NCI-H526 (cell line): ENCODE results near the gene TRIM14.
"Not testable (repeated sequence)": the region's sequence is repeated elsewhere in the genome, so short reads cannot be mapped to it uniquely, and the experiment has no call there.

Experiments used
- DNase-seq, 2 experiments: peaks; one replicate each; lab custom pipeline; 2025; lab: John Stamatoyannopoulos, UW

The TRIM14 gene

DNA sequence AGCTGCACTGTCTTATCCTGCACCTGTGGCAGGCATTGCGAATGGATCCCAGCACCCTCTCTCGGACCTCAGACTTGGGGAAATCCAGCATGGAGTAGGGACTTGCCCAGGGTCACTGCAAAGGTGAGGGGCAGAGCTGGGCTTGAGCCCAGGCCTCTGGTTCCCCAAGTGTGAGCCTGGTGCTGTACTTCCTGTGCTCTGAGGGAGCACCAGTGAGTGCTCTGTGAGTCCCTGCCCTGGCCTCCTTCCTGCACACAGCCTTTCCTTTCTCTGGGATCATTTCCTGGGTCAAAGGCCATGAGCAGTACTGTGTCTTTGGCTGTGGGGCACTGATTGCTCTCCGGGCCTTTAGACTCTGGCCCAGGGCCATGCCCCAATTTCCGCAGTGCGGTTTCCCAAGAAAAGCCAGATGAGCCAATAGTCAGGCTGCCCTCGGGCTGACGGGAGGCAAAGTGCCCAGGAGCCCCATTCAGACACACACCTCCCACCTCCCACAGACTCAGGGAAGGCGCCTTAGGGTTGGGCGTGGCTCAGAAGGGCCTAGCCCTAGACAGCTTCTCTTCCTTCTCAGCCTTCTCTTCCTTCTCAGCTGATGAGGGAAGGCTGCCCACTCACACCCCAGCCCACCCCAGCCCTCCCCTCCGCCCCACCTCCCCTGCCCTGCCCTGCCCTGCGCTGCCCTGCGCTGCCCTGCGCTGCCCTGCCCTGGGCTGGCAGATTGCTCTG lies 23.3 kb upstream of the TRIM14 start:
- no peak for DNase-seq

DNA sequence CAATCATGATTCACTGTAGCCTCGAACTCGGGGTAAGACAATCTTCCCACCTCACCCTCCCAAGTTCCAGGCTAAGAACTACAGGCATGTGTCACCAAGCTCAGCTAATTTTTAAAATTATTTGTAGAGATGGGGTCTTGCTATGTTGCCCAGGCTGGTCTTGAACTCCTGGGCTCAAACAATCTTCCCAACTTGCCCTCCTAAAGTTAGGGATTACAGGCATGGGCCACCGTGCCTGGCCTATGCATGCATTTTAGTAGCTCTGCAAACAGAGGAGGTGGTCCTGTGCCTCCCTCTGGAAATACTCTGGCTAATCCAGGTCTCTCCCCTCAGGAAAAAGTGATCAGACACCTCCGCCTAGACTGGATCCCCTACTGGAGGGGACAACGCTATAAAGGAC lies 21.5 kb upstream of the TRIM14 start:
- DNase-seq, result no peak

DNA sequence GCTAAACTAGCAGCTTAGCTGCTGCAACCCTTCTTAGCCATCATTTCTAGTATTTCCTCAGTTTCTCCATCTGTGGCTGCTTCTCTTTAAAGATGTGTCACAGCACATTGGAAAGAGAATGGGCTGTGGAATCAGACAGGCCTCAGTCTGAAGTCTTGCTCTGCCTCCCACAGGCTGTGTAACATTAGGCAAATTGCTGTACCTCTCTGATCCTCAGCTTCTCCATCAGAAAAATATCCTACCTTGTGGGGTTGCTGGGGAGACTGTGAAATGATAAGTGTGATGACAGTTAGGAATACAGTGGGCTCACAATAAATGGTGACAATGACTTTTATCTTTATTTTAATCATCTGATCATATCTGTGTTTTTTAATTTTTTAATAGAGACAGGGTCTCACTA lies 17.5 kb upstream of the TRIM14 start:
- DNase-seq, result no peak

DNA sequence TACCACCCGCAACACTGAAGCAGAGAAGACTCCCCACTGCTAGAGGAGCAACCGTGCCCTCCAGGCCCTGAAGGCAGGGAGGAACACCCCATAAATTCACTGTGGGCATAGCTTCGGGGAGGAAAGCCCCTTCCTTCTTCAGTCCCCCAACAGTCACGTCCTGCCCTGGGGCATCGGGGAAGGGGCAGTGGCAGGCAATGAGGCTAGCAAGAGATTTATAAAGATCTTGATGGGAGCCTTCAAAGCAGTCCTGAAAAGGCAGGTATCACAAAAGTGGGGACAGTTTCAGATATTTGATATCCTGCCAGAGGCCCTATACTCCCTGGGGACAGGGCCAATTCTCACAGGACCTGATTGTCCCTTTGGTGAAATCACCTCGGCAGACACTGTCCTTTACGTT lies 16.9 kb upstream of the TRIM14 start:
- DNase-seq, result no peak

DNA sequence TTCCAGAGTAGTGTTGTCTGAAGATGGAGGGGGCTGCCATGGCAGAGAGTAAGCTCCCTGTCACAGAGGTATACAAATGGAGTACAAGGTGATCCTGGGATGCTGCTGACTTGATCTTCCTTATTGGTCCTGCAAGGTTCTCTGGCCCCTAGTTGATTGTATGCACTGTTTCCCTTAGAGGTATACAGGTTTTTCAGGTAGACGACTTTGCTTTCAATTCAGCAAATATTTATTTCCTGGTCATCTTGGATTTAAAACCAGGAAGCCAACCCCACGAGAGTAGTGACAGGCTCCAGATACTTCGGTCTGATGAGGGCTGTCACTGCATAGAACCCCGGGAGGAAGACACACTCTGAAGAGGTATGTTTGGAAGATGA lies 16.5 kb upstream of the TRIM14 start:
- no peak for DNase-seq

DNA sequence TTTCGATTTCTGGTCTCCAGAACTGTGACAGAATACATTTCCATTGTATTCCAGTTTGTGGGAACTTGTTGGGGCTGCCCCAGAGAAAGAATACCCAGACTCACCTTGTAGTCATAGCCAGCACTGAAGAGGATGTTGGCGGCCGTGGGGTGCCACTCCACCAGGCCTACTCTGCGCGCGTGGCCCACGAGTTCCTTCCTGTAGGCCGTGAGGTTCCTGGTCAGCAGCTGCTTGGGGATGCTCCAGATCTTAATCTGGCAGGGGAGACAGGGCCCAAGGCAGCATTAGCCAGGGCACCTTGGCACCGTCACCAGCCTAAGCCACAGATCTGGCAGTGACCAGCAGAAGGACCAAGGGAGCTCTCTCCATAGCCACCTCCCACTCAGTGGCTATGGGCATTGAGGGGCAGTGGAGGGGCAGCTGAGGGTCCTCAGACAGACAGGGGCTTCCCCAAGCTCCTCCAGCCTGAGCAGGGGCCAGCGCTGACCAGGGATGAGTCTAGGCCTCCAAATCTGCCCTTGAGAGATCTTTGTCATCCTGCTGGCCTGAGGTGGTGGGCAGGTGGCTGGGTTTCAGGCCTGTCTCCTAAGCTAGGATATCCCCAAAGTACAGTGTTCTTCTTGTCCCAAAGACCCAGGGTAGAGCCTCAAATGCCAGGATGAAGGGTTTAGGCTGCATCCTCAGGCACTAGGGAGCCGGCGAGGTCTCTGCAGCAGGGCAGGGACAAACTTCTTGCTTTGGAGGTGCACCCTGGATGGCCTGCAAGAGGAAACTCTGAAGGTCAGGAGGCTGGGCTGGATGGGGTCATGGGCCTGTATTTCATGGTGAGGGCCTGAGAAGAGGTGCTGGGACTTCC lies 15.9 kb upstream of the TRIM14 start:
- DNase-seq, result no peak

DNA sequence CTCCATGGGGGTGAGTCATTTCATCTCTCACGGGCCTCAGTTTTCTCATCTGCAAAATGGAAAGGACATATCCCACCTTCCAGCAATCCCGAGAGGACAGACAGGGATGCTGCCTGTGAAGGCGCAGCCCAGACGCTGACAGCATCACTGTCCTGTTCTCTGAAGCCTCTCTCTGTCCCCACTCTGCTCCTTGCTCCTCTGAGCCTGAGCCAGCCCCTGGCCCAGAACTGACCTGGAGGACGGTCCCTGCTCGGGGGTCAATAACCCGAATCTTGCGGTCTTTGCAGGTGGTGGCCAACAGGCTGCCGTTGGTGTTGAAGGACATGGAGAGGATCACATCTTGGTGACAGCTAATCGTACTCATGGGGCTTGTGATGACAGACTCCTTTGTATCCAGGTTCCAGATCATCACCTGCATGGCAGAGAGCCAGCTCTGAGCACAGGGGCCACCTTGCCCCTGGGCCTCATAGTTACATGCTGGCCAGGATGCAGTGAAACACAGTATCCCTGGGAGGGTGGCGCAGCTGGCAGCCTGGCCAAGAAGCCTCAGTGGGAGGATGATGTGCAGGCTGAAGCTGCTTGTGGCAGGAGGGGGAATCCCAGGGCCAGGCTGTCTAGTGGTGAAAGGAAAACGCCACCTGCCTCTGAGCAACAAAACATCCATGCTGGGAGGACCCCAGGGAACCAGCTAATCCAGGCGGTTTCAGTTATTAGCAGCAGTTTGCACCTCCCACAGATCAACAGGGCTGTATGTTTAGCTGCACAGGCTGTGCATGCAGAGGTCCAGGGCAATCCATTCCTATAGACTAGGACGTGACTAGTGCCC lies 14.0 kb upstream of the TRIM14 start:
- DNase-seq, result no peak

DNA sequence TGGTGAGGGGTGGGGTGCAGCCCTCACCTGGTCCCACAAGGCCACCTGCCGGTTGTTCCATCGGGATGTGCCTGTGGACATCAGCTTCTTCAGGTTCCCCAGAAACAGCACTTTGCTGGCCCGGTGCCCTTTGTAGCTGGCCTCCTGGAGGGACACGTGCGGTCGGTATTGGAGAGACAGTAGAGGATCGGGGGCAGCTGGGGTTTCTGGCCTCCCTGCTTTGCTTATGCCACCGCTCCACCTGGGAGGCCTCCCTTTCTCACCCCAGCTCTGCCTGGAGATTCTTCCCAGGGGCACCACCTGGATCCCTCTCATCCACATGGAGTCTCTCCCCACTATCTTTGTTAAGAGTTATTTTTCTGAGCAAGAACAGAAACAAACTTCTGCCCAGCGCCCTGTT lies 13.1 kb upstream of the TRIM14 start:
- DNase-seq, result no peak

DNA sequence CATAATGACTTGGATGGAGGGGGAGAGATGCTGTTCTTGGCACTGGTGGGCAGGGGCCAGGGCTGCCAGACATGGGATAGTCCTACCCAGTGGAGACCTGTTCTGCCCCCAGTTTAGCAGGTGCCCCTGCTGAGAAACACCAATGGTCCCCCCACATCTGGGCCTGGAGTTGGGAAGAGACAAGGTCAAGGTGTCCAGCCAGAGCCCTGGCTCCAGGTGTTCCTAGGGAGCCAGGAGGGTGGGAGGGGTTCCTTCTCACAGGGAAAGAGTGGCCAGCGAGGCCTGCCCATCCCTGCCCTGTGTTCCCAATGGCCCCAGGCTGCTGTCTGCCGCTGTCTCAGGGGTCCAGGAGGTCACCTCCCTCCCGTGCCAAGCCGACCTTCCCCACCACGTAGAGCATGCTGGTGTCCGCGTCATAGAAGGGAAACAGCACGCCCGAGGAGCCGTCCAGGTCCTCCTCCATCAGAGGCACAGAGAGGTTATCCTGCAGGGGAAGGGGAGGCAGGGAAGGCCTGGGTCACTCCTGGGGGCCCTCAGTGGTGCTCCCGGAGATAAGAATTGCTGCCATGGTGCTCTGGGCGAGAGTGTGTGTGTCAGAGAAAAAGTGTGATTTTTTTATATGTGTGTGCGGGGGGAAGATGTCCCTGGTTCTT lies 11.7 kb upstream of the TRIM14 start:
- no peak for DNase-seq

DNA sequence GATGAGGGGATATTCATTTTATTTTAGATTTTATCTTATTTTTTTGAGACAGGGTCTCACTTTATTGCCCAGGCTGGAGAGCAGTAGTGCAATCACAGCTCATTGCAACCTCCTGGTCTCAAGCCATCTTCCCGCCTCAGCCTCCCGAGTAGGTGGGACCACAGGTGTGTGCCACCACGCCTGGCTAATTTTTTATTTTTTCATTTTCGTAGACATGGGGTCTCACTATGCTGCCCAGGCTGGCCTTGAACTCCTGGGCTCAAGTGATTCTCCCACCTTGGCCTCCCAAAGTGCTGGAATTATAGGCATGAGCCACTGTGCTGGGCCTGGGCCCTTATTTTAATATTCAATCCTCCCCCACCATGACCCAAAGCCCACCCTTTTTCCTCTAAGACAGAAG lies 11.0 kb upstream of the TRIM14 start:
- DNase-seq, result not testable (repeated sequence)

DNA sequence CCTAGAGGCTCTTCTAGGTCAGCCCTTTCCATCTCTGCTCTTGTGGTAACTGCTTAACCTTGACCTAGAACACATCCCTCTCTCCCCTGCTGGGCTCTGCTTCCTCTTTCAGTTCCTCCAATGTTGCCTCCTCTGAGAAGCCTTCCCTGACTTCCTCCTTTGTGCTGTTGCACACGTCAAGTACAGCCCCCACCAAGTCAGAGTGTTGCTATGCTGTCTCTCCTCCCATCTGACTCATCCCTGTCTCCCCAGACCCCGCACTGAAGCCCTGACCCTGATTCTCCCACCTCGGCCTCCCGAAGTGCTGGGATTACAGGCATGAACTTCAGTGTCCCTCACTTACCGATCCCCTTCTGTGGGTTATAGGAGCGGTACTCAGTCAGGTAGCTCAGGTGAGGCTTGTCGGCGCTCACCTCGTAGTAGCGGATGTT lies 10.4 kb upstream of the TRIM14 start:
- no peak for DNase-seq

DNA sequence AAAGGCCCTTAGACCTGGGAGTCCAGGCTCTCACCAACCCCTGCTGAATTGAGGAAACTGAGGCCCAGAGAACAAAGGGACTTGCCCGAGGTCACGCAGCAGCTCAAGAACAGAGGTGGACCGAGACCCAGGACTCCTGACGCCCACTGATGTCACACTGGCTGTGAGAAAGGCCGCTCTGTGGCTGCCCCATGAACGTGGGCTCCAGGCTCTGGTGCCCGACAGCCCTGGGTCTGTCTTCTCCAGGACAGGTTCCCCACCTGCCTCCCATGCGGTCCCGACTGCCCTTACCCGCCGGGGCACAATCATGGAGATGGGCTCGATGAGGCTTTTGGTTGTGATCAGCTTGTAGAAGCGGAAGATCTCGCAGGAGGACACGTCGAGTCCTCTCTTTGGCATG lies 9.3 kb upstream of the TRIM14 start:
- DNase-seq, result no peak

DNA sequence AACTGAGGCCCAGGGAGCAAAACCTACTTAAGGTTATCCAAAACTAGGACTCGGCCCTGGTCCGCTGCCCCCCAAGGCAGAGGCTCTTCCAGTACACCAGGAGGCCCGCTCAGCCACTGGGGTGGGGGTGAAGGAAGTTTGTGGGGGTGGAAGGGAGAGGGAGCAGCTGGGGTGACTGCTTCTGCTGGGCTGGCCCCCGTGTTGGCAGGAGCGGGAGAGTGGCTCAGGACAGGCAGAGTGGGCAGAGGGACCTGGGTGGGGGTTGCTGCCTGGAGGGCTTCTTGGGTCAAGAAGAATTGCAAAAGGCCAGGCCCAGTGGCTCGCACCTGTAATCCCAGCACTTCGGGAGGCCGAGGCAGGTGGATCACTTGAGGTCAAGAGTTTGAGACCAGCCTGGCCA lies 8.2 kb upstream of the TRIM14 start:
- no peak for DNase-seq

DNA sequence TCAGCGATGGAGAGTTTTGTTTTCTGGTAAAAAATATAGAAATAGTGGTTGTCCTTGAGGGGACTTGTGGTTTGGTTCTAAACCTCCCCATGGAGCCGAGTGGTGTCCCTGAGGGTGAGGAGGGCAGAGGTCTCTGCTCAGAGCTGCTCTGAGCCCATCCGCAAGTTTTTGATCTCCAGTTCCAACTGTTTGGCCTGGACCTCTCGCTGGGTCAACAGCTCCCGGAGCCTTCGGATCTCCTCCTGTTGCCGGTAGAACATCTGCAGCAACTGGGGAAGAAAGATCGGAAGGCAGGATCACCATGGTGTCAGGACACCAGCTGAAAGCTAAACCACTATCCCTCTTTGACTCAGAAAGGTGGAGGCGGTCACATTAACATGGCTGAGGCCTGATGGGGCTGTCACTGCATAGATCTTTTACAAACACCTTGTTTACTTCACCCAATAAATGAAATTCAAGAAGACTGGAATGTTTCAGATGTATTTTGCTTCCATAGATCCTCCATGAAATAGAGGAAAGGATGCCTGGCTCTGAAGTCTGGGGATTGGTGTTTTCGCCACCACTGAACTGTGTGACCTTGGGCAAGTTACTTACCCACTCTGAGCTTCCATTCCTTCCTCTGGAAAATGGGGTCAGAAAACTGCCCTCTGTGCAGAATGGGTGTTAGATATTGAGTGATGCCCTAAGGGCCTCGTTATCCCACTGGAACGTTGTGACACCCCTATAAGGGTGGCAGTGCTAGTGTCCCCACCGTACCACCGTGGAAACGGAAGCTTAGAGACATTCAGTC lies 5.8 kb upstream of the TRIM14 start:
- DNase-seq, result no peak

DNA sequence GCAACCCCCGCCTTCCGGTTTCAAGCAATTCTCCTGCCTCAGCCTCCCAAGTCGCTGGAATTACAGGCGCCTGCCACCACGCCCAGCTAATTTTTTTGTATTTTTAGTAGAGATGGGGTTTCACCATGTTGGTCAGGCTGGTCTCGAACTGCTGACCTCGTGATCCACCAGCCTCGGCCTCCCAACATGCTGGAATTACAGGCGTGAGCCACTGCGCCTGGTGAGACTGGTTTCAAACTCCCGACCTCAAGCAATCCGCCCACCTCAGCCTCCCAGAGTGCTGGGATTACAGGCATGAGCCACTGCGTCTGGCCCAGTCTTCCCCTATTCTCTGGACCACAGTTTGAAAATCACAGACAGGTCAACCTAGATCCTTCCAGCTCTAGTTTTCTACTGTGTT lies 5.1 kb upstream of the TRIM14 start:
- not testable (repeated sequence) for DNase-seq

DNA sequence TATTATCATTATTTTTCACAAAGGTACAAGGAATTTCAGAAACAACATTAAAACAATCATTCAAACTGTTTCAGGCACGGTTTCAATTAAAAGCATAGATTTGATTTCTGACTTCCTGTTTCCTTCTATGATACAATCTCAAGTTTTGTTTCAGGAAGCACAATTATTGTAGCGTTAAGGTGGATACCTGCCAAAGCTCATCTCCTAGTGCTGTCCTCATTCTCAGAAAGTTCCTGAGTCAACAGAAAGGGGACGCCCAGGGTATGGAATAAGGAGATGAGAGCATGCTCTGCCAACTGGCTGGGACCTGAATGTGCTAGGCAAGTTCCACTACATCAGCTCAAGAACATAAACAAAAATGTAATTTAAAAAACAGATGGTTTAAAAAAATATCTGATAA lies 2.0 kb upstream of the TRIM14 start:
- no peak for DNase-seq

DNA sequence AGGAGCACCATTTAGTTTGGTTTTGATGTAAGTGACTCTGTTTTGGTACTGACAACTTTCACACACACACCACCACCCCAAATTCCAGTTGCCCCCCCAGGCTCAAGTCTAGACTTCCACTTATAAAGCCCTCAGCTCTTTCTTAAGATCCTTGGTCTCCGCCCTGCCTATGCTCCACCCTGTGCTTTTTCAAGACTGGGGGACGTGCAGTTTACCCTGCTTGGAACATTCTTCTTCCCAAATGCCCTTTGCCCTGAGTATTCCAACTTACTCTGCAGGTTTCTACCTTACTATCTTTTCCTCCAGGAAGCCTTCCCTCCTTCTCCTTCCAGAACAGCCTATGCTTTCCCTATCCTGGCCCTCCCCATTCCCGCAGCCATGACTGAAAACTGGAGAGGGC lies 1.5 kb upstream of the TRIM14 start:
- DNase-seq, result no peak

DNA sequence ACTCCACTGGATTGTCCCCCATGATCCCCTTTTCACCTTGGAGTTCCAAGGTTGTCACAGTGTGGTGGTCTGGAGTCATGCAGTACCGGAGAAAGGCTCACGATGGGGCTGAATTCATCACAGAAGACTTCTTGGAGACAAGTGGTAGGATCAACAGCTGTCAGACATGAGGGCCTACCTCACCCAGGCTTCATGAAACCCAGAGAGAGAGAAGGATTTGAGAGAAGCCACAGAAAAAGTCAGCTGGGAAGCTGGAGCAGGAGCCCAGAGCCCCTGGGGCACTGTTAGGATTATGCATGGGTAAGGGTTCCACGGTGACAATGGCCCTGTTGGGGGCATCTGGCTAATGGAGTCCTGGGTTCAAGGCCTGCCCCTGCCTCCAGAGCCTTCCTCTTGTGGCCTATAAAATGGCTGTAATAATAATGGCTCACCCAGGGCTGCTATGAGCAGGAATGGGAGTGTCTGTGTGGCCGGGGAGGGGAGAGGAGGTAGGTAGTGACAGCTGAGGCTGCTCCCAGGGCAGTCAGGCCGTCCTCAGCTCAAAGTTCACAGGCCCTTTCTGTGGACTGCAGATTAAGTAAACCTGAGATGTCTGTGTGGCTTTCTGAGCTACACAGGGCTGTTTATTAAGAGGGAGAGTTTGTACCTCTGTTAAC lies 910 bp downstream of the TRIM14 start:
- DNase-seq, result peak in 1 of 2 experiments; percentile 26

DNA sequence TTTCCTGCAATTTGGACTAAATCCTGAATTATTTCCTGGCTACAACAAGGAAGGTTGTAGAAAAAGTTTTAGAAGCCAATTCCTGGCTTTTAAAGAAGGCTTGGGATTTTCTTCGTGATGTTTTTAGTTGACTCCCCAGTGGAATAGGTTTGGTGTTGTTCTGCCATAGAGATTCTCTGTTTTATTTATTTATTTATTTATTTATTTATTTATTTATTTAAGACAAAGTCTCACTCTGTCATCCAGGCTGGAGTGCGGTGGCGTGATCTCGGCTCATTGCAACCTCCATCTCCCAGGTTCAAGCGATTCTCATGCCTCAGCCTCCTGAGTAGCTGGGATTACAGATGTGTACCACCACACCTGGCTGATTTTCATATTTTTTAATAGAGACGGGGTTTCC lies 1.9 kb downstream of the TRIM14 start:
- DNase-seq, result not testable (repeated sequence)

DNA sequence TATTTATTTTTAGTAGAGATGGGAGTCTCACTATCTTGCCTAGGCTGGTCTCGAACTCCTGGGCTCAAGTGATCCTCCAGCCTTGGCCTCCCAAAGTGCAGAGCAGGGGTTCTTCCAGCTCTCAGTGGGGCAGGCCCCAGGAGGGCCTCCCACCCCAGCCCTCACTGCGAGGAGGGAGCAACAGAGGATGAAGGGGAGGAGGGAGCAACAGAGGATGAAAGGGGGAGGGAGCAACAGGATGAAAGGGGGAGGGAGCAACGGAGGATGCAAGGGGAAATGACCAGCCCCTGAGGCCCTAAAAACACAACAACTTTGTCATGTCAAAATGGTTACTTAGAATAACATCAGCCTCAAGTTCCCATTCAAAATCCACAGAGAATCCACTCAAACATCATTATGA lies 10.0 kb downstream of the TRIM14 start:
- DNase-seq, result no peak

DNA sequence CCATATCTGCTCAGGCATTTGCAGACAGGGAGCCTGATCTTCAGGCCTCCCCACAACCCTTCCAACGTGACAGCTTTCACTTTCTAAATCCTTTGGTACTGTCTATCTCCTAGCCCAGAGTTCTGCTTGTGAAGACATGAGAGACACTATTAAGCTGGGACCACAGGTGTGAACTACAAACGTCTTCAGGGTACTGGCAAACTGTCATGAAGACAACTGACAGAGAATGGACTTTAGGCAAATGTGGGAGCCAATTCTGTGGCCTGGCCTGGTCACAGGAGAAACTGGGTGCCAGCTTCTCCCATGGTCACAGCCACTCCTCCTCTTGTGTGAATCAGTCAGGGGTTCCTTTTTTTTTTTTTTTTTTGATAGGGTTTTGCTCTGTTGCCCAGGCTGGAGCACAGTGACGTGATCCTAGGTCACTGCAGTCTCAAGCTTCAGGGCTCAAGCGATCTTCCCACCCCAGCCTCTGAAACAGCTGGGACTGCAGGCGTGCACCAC lies 10.4 kb downstream of the TRIM14 start:
- no peak for DNase-seq
